HG03108 (cell line): ENCODE measurements around the gene CLCN3.
"Not testable (repeated sequence)": the region's sequence is repeated elsewhere in the genome, so short reads cannot be mapped to it uniquely, and the experiment has no call there.

ENCODE experiments used
- ATAC-seq: cut with Tn5 transposase; IDR thresholded peaks from one replicate; pipeline ENCODE4 v1.9.1; 2021; ENCODE audit warnings: moderate library complexity; ENCODE audit not compliant: unreplicated experiment

Gene CLCN3

DNA sequence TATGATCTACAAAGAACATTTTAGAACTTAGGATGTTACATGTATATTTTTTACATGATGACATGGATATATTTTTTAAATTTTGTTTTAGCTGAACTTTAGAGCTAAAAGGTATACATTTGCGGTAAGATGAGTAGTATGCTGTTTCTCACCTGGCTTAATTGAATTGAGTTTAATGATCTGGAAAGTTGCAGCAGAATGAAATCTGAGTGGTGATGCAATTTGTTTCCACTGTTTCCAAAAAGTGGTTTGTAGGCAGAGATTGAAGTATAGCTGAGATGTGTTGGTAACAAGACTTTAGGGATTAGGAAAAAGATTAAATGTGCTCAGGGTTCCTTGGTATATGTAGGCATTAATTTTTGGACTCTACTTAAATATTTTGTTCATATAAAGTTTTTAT lies 69.3 kb downstream of the CLCN3 start:
- no peak for ATAC-seq

DNA sequence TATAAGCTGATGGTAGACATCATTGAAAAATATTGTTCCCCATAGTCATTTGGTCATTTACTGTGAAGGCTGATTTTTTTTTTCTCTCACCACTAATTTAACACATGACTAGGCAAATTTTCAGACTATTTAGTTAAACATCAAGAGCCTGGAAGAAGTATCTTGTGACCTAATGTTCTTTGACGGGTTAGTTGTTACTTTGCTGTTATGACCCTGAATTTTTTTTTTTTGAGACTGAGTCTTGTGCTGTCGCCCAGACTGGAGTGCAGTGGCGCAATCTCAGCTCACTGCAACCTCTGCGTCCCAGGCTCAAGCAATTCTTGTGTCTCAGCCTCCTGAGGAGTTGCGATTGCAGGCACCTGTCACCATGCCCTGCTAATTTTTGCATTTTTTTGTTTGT lies 70.4 kb downstream of the CLCN3 start:
- ATAC-seq: no peak

DNA sequence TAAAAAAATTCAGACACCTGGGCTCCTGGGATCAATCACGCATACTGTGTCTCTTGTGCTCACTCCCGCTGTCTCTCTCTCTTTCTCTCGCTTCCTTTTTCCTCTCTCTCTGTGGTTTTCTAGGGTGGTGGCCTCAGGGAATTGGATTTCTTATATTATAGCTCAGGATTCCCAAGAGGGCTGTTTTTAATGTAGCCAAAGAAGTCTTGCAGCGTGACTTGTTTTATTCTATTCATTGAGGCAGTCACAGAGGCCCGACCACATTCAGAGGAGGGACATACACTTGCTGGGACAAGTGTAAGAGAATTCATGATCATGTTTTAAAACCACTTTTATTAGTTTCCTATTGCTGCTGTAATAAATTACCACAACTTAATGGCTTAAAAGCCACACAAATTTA lies 78.0 kb downstream of the CLCN3 start:
- no peak for ATAC-seq

DNA sequence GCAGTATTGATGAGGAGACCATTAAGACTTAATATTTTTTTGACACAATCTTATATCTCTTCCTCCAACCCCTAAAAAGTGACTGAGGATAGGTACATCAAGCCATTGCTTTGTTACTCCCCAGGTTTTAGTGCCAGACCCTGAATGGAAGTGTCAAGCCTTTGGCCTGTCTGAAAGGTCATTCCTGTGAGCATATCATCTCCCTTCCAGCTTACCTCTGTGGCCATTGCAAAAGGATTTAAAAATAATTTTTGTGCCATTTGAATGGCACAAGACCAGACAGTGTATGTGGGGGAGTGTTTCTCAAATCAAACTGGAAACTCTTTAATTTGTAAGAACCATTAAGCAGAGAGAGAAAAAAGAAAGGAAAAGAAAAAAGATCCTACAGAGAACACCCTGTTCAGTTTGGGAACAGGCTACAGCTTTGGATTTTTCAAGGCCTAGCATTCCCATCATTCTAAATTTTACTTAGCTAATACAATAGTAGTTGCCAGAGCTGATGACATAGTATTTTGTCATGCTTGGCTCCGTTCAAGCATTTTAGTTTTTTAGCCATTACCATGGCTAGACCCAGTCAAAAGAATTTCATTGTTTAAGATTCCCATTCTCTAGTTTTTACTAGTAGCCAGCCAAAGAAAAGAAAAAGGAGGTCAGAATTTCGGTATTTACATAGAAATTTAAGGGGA lies 87.7 kb downstream of the CLCN3 start:
- ATAC-seq: no peak

DNA sequence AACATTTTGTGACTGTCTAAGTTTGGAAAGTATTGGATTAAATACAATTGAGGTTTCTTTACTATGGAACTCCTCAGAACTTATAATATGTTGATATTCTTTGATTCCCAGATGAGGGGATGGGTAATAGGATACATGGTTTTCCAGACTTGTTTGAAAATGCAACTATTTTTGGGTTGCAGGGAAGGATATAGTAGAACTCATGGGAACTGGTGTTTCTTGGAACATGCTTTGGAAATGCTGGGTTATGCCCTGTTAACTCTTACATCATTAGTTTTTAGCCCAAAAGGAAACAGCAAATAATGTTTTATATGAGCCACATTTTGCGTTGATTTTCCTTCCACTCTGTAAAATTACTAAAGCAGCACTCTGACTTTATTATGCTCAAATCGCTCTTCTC lies 95.4 kb downstream of the CLCN3 start:
- ATAC-seq: no peak

DNA sequence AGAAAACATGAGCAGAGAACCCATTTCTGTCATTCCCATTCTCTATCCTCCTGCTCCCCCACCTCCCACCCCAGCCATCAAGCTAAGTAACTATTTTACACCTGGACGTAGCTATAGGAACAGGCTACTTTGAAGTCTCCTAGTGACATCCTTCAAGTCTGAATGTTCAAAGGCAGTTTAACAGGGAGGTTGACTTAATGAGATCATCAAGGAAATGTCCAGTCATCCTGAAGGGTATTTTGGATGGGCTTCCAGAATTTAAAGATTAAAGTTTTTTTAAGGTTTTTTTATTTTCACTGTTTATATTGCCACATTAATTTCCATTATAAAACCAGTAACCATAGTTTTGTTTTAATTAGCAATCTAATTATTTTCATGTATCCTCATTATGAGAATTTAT lies 96.3 kb downstream of the CLCN3 start:
- ATAC-seq: no peak

DNA sequence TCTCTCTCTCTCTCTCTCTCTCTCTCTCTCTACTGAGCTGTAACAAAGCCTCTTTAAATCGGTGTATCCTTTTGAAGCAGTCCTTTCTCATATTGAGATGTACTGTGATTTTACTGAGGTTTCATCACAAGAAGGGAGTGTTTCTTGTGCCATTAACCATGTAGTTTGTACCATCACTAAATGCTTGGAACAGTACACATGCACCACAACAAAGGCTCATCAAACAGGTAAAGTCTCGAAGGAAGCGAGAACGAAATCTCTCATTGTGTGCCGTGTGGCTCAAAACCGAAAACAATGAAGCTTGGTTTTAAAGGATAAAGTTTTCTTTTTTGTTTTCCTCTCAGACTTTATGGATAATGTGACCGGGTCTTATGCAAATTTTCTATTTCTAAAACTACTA lies 100.2 kb downstream of the CLCN3 start:
- no peak for ATAC-seq

DNA sequence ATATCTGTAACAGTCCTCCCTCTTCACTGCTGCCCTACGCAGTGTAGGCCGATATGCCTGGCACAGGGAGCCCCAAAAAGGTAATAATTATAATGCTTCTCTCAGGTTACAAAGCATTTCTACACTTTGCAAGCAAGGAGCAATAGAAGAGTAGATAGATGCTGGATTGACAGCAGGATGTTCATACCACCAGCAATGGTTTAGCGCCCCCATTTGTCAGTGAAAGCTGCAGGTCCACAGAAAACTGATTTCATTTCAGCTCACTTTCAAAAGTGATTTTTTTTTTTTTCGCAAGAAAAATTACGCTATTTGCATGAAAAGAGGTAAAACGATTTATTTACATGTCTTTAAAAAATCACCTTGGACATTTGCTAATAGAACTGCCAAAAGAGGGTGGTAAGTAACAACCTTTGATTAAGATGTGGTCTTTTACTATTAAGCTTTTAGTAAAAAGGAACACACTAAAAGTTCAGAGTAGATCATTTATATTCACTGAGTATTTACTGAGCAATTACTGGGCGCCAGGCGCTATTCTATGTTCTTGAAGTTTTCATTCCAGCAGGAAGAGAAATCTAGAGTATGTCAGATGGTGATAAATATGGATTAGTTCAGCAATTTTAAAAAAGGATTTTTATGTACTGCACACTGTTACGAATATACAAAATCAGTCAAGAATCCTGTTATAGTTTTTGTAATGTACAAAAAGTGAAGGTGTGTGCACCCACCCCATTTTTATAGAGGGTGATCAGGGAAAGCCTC lies 103.0 kb downstream of the CLCN3 start:
- ATAC-seq: no peak

DNA sequence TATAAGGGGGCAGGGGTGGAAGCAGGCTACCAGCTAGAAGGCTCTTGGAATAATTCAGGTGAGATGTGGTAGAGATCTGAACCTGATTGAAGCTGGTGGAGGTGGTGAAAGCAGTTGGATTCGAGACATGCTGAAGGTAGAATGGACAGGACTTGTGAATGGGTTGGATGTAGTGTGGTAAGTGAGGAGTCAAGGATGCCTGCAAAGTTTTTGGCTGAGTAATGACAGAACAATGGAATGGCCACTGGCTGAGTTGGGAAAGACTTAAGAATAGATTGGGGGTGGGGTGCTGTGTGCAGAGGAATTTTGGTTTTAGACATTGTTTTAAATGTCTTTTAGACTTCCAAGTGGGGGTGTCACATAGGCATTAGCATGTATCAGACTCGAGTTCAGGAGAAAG lies 103.9 kb downstream of the CLCN3 start:
- no peak for ATAC-seq

DNA sequence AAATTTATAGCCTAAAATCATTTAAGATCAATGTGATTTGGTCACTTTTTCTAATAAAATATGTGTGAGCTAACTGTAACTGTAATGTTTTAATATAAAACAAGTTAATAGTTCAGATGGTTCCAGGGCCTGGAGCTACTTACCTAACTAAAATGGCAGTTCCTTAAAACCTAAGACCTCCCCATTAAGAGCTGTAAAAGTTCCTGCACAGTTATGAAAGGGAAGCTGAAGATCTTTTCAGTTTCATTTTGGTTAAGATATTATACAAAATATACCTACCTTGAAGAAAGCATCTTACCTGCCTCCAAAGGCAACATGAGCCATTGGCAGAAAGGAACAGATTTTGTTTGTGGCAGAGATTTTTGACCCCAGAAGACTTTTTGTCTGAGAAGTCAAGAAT lies 107.2 kb downstream of the CLCN3 start:
- no peak for ATAC-seq

DNA sequence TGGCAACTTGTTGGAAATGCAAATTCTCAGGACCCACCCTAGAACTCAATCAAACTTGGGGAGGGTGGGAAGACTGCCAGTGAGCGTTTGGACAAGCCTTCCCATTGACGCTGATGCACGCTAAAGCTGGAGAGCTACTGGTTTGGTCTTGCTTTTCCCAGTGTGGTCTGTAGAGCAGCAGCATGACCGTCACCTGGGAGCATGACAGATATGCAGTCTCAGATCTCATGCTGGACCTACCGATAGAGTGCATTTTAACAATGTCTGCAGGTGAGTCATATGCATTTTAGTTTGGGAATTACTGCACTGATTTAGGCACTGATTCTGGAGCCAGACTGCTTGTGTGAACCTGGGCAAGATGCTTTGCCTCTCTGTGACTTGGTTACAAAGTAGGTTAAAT lies 110.2 kb downstream of the CLCN3 start:
- no peak for ATAC-seq

DNA sequence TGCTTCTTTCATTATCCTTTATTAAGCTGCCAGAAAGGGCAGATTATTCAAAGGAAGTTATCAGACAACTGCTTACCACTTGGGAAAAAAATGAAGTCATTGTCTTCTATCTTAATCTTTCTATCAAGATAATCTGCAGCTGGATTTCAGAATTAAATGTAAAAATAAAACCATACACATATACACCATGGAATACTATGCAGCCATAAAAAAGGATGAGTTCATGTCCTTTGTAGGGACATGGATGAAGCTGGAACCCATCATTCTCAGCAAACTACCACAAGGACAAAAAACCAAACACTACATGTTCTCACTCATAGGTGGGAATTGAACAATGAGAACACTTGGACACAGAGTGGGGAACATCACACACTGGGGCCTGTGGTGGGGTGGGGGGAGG lies 118.2 kb downstream of the CLCN3 start:
- ATAC-seq: not testable (repeated sequence)

DNA sequence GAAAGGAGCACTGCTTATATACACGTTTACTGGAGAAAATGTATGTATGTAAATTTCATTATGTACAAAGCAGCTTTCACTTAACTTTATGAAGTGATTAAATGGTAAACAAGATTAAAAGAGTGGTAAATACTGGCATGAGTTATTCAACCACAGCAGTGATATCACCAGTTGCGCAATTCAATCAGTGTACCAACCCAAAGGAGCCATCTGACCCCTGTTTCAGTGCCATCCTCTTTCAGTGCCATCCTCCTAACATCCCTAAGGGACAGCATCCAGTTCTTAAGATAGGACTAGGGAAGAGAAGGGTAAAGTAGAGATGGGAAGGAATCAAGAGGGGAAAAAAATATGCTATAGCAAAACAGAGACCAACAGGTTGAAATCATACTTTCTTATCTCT lies 121.2 kb downstream of the CLCN3 start:
- ATAC-seq: no peak

DNA sequence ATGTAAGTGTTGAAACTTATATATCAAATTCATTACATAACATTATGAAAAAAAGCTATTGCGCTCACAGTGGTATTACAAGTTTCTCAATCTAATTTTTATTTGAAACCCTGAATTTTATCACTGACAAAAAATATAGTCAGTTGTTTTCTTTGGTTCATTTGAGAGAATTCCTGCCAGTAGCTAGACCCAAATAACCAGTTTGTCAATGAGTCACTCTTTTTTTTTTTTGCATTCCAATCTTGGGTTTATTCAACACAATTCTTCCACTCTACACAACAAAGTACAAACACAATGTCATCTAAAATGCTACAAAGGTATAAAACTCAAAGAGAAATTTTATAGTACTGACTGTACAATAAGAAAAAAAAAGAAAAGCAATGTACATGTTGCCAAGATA lies 124.2 kb downstream of the CLCN3 start:
- ATAC-seq: no peak

DNA sequence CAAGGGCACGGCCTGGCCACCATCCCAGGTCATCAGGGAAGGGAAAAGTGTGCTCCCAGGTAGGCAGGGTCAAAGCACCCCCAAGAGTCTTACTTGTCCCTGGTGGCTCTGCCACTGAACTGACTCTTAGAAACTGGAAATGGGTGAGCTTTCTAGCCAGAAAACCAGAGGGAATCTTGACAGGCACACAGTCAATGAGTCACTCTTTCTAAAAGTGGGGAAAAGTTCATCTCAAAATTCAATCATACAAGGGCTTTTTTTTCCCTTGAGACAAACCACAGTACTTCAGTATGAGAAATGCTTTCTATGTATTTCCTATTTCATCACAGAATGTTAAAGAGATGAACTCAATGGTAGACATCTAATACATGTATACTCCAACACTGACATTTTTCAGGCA lies 124.9 kb downstream of the CLCN3 start:
- ATAC-seq: no peak

DNA sequence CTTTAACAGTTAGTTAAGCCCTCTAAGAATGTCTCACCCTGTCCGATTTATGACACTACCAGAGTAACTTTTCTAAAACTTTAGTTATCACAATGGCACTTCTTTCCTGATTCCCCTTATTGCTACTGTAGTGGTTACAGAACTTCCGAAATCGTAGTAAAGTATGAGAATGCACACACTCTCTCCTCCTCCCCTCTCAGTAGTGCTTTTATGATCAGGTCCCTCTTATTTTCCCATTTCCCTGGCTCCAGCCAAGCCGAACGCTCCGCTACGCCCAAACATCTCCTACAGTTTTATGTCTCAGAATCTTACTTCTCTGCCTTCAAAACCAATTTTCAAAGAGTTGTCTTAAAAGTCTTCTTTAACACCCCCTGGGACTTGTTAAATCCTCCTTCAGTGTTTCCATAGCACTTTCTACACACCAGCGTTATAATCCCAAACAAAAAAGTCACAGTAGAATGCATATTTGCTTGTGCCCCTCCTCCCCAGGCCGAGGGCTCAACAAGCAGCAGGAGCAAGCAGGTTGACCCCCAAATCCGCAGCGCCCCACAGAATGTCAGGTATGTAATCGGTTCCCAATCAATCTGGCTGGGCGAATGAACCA lies 136.7 kb downstream of the CLCN3 start:
- ATAC-seq: peak; percentile 1

DNA sequence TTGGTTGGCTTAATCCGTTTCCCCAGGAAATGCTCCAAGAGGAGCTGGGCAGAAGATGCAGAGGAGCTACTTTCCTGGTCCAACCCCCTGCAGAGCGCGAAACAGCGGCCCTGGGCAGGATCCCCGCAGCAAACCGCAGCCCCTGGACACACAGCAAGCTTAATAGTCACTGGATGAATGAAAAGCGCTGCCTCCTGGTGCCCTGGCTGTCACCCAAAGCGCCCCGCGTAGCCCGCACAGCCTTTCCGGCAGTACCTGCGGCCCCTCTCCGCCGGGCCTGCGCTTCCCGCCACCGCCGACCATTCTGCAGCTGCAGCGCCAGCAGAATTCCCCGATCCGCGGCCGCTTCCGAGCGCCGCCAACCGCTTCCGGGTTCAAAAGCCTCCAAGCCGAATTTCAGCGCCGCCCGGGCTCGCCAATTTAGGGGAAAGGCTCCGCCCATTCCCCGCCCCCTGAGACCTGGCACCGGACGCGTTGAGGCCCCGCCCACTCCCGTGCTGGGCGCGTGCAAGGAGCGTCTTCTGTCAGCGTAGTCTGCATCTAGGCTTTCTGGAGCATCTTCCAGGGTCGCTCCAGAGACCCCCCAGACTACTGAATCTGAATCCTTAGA lies 137.3 kb downstream of the CLCN3 start, which contains the start of gene HPF1:
Gene HPF1, minus strand, starts transcription at position 370 of the 610 bp plus-strand sequence. Its CDS starts 67 bp downstream, at position 303.
- peak; percentile 92 for ATAC-seq

DNA sequence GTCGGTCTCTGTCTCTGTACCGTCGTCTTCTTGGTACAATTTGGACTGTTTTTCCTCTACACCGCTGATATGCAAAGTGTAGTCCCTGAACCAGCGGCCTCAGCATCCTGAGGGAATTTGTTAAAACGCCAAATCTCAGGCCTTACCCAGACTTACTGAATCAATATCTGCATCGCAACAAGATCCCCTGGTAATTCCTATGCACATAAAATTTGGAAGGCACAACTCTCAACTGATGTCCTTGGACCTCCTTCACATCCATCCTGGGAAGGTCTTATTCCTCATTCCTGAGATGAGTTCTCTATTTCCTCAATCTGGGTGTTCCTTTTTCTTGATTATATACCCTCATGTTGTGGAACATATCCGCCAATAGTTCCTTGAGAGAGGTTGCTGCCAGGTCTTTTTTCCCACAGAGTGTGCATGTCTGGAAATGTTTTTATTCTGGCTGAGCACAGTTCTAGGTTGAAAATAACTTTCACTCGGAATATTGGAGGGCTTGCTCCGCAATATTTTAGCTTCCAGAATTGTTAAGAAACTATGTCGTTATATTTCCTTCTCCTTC lies 138.1 kb downstream of the CLCN3 start:
- no peak for ATAC-seq

DNA sequence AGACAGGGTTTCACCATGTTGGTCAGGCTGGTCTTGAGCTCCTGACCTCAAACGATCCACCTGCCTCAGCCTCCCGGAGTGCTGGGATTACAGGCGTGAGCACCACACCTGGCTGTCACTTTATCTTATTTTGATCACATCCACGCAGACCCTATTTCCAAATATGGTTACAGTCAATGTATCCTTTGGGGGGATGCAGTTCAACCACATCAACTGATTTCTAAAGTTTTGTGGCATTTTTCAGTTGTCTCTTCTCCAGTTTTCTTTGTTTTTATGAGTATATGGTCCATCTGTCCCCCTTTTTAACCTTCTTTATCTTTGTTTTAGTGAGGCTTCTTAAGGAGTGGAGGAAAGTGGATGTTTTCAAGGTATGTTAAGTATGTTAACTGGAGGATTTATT lies 141.5 kb downstream of the CLCN3 start:
- ATAC-seq: no peak

DNA sequence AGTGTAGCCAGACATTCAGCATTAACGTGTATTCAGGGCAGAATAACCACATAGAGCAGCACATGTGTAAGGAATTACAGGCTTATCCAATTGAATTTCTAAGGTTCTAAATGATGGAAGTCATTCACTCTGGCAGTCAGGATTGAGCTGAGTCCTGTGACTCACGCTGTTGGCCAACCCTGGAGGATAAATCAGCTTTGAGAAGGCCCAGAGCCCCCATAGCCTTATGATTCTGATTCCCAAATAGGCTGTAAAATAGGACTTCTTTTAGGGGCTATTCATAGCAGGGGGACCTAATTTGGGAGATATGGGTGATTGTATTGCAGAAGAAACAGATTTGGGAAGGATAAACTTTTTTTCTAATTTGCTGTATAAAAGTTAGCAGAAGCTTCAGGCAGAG lies 145.5 kb downstream of the CLCN3 start:
- no peak for ATAC-seq

DNA sequence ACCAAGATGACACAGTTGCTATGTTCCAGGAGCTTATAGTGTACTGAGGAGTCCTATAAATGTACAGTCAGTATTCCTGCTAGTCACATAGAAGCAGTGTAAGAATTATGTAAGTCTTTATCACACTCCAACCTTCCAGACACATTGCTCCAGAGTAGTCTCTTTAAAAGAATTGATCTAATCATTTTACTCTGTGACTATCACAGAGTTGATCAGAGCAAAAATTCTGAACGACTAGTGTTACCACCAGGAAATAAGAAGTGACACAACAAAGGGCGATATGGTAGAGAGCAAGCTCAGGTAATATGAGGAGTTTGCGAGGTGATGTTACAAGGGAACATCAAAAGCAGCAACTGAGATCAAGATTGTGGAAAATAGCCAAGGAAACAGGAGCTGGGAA lies 146.4 kb downstream of the CLCN3 start:
- no peak for ATAC-seq
